ENCODE measurements around the gene BLM. TPM values are rescaled to one million over a fixed set of nuclear protein-coding genes. Genes with fewer than 3 reads are reported as not detected.

The BLM gene
- total RNA-seq, 1 experiment from 2014 or later: 12.8 TPM

GRCh38 chr15:90691982-90692773, 25.0 kb upstream of the BLM start:
- DNase-seq (ENCODE audit: low spot score): no peak

GRCh38 chr15:90694987-90695386, 22.2 kb upstream of the BLM start:
- no peak for DNase-seq (ENCODE audit: low spot score)

- DNase-seq (ENCODE audit: low spot score): no peak
These were observed 20.0 kb upstream of the BLM start for GRCh38 chr15:90697175-90697574.

- DNase-seq (ENCODE audit: low spot score): no peak
These were observed 18.5 kb upstream of the BLM start for GRCh38 chr15:90698629-90699028.

- no peak for DNase-seq (ENCODE audit: low spot score)
These were observed 16.1 kb upstream of the BLM start for GRCh38 chr15:90701048-90701447.

- DNase-seq (ENCODE audit: low spot score): peak; percentile 16
These were observed 15.1 kb upstream of the BLM start for GRCh38 chr15:90701880-90702630.

GRCh38 chr15:90703455-90703854, 13.7 kb upstream of the BLM start:
- DNase-seq (ENCODE audit: low spot score): no peak

- no peak for DNase-seq (ENCODE audit: low spot score)
These were observed 11.9 kb upstream of the BLM start for GRCh38 chr15:90705212-90705611.

- no peak for DNase-seq (ENCODE audit: low spot score)
These were observed 10.5 kb upstream of the BLM start for GRCh38 chr15:90706394-90707327.

GRCh38 chr15:90707489-90707888, 9.7 kb upstream of the BLM start:
- no peak for DNase-seq (ENCODE audit: low spot score)

GRCh38 chr15:90708516-90708915, 8.6 kb upstream of the BLM start:
- no peak for DNase-seq (ENCODE audit: low spot score)

- DNase-seq (ENCODE audit: low spot score): no peak
These were observed 7.9 kb upstream of the BLM start for GRCh38 chr15:90709278-90709677.

- no peak for DNase-seq (ENCODE audit: low spot score)
These were observed 6.6 kb upstream of the BLM start for GRCh38 chr15:90710436-90711027.

- DNase-seq (ENCODE audit: low spot score): no peak
These were observed 5.7 kb upstream of the BLM start for GRCh38 chr15:90711418-90711824.

- no peak for DNase-seq (ENCODE audit: low spot score)
These were observed 5.3 kb upstream of the BLM start for GRCh38 chr15:90711842-90712241.

- DNase-seq (ENCODE audit: low spot score): no peak
These were observed 4.1 kb upstream of the BLM start for GRCh38 chr15:90713081-90713480.

- no peak for DNase-seq (ENCODE audit: low spot score)
These were observed 700 bp upstream of the BLM start for GRCh38 chr15:90716317-90716975.

GRCh38 chr15:90718232-90718631, 1.1 kb downstream of the BLM start:
- no peak for DNase-seq (ENCODE audit: low spot score)

- no peak for DNase-seq (ENCODE audit: low spot score)
These were observed 3.0 kb downstream of the BLM start for GRCh38 chr15:90720131-90720530.

- no peak for DNase-seq (ENCODE audit: low spot score)
These were observed 12.1 kb downstream of the BLM start for GRCh38 chr15:90729261-90729660.

- DNase-seq (ENCODE audit: low spot score): no peak
These were observed 13.1 kb downstream of the BLM start for GRCh38 chr15:90730290-90730689.
